GM21529 (cell line): ENCODE data around the gene PPP2R1B.

ENCODE experiments used
- ATAC-seq: cut with Tn5 transposase; IDR thresholded peaks from one replicate; pipeline ENCODE4 v1.9.1; 2021; ENCODE audit not compliant: unreplicated experiment

The PPP2R1B gene

DNA sequence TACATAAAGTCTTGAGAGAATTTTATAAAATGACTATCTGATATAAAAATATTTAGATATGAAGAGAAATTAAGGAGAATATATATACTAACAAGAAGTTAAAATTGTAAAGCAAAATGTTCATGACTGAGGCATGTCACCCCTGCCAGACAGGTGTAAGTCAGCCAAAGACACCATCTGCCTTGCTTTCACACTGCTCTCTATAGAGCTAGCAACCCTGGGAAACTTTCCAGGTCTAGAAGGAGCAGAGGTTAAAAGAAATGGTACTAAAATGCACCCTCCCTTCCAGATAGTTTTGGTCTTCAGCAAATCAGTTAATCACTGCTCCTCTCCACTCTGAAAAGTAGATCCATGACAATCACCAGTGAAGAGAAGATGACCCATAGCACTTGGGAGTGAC is 16.5 kb downstream of the PPP2R1B start:
- ATAC-seq = no peak

GRCh38 chr11:111748035-111748804 is 18.0 kb downstream of the PPP2R1B start:
- ATAC-seq = no peak

DNA sequence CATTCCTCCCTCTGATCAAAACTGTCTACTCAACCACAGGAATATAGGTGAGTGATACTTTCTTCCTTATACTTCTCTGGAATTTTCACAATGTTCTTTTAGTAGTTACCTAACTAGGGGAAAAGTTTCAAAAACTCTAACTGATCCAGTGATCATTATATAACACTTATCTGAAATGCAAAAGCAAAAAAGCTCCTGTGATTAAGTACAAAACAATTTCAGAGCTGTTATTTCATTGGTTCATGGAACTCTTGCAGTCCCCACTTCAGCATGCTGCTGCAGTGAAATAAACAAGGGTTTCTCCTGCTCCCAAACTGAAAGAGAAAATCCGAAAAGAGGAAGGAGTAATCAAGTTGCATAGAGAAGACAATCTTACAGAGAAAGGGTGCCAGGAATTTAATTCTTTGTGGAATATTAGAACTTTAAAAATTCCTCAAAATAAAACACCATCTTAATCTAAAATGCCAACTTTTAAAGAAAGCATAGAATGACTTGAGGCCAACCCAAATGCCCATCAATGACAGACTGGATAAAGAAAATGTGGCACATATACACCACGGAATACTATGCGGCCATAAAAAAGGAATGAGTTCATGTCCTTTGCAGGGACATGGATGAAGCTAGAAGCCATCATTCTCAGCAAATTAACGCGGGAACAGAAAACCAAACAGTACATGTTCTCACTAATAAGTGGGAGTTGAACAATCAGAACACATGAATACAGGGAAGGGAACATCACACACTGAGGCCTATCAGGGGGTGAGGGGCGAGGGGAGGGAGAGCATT is 20.3 kb downstream of the PPP2R1B start:
- no peak for ATAC-seq

GRCh38 chr11:111743700-111744099 is 22.5 kb downstream of the PPP2R1B start:
- no peak for ATAC-seq

- ATAC-seq = no peak
Measured at GRCh38 chr11:111741751-111742150, 24.4 kb downstream of the PPP2R1B start.

GRCh38 chr11:111739299-111739698 is 26.9 kb downstream of the PPP2R1B start:
- ATAC-seq = no peak

GRCh38 chr11:111737444-111738210 is 28.6 kb downstream of the PPP2R1B start:
- ATAC-seq = no peak

- no peak for ATAC-seq
Measured at GRCh38 chr11:111736621-111737443, 29.4 kb downstream of the PPP2R1B start.

DNA sequence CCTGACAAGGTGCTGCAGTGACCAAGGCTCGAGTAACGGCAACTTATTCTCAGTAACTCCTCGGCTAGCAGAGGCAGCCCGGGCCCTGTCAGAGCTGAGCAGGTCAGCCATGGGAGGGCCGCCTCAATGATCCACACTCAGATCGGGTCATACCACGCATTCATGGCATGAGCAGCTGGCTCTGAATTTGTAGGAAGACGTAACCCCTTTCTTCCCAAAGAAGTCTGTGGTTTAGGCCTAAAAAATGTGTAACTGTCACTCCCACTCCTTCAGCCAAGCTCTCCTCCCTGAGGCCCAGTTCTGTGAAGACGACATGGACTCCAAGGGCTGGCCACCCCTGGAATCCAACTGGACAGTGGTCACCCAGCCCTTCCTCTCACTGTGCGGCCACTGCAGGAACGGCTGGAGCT is 30.0 kb downstream of the PPP2R1B start:
- no peak for ATAC-seq

- no peak for ATAC-seq
Measured at GRCh38 chr11:111735262-111736116, 30.7 kb downstream of the PPP2R1B start.

DNA sequence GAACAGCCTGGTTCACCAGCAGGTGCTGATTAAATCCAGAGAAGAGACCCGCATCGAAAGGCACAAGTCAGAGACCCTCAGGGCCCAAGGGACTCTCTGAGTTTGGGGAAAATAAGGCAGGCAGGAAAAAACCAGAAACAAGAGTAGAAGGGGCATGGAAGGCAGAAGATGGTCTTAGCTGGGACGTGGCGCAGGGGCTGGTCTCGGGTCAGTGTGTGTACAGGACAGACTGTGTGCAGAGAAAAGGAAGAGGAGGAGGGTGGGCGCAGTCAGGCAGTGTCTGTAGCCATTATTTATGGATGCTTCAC is 31.3 kb downstream of the PPP2R1B start:
- ATAC-seq = no peak

GRCh38 chr11:111734101-111734953 is 31.9 kb downstream of the PPP2R1B start:
- no peak for ATAC-seq

GRCh38 chr11:111733611-111734088 is 32.5 kb downstream of the PPP2R1B start:
- ATAC-seq = no peak

DNA sequence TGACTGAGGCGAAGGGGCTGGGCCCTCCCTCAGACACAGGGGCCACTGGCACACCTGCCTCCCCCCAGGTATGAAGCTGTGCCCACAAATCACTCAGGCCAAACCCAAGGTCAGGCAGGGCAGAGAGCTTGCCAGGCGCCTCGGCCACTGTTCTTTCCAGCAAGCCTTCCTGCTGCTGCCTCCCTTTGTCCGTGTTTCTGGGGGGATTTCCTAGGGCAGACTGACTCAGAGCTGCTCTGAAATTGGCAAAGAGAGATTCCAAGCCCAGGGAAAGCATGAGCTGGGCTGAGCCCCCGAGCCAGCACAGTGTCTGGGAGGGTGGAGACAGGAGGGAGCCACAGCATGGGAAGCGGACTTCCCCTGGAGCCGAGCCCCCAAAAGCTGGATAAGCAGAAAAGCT is 33.2 kb downstream of the PPP2R1B start:
- no peak for ATAC-seq

DNA sequence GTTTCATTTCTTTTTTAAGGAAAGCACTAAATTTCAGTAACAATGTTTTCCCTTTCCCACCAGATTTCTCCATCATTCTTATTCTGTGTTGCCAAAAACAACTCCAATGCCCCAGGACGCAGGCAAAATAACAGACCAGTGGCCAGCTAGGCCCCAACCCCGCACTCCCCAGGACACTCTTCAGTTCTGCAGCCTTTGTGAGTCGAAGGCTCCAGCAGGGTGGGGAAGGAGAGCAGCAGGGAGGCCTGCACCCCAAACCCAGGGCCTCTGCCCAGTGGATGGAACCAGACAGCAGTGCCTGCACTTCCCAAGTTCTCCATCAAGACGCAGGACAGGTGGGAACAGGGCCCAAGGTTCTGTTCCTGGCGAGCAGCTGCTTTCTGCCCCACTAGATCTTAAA is 34.4 kb downstream of the PPP2R1B start:
- no peak for ATAC-seq

- ATAC-seq = no peak
Measured at GRCh38 chr11:111730871-111731591, 35.2 kb downstream of the PPP2R1B start.

GRCh38 chr11:111729831-111730311 is 36.3 kb downstream of the PPP2R1B start:
- no peak for ATAC-seq
